Transverse colon (tissue), 4 donors: ENCODE data around the gene EMX1. TPM values are rescaled to one million over a fixed set of nuclear protein-coding genes. Genes with fewer than 3 reads are reported as not detected.

Source experiments
- DNase-seq: peaks from one replicate; pipeline ENCODE4 v3.0.0-alpha.2; 2019
- H3K27ac ChIP-seq, 4 donors: fragments of 200-600 bp; sonication (generic); 2 replicates each; pipeline ENCODE4 v1.5.1; 2016 to 2018; ENCODE audit warnings: inconsistent platforms in 4 of 4
- H3K27me3 ChIP-seq: fragments of 200-600 bp; sonication (generic); 2 replicates; pipeline ENCODE4 v1.5.1; 2017; ENCODE audit warnings: inconsistent platforms
- H3K36me3 ChIP-seq, 4 donors: fragments of 200-600 bp; sonication (generic); 2 replicates each; pipeline ENCODE4 v1.5.1; 2017 to 2019; ENCODE audit warnings: inconsistent platforms in 4 of 4
- H3K4me1 ChIP-seq, 4 donors: fragments of 200-600 bp; sonication (generic); 2 replicates each; pipeline ENCODE4 v1.5.1; 2017 to 2020; ENCODE audit warnings: inconsistent platforms in 4 of 4
- H3K4me3 ChIP-seq, 4 donors: fragments of 200-600 bp; sonication (generic); 1 replicate in 1 of 4; 2 replicates in 3 of 4; pipeline versions ENCODE4 v1.5.1 to v1.6.1; 2017 to 2019; ENCODE audit warnings: inconsistent platforms in 4 of 4
- H3K9me3 ChIP-seq, 2 donors: fragments of 200-600 bp; sonication (generic); 2 replicates each; pipeline ENCODE4 v1.5.1; 2017 to 2019; ENCODE audit warnings: inconsistent platforms in 2 of 2
- EP300 ChIP-seq: sonication (generic); formaldehyde crosslinking; IDR thresholded peaks from one replicate; pipeline ENCODE4 v1.6.1; 2017; ENCODE audit warnings: antibody characterized with exemption, low read depth
- POLR2A ChIP-seq: fragments of 450-650 bp; IDR thresholded peaks from one replicate; pipeline ENCODE4 v1.6.1; 2016; ENCODE audit warnings: antibody characterized with exemption, mild to moderate bottlenecking, moderate library complexity
- POLR2AphosphoS5 ChIP-seq, 3 donors: sonication (generic); formaldehyde crosslinking; IDR thresholded peaks; one replicate each; pipeline ENCODE4 v1.6.1; 2016; ENCODE audit warnings: antibody characterized with exemption in 3 of 3
- WGBS, 2 donors: methylation state at CpG; one replicate each; pipeline ENCODE4 v1.1.5; 2018; ENCODE audit warnings: low coverage in 1 of 2; 5-methylcytosine and 5-hydroxymethylcytosine counted together
- in situ Hi-C, 4 donors: fragments of 200-750 bp; cut with MboI; loops; one replicate each; pipeline versions ENCODE4 v1.15.0 to v1.15.1; 2017; ENCODE audit warnings: low sequenced_read_pairs in 3 of 4, low pct_ligation_motif_present in 1 of 4, low pct_unique_long_range_greater_than_20kb in 1 of 4
- intact Hi-C: fragments of 100-400 bp; cut with DNase I; formaldehyde crosslinking; loops from one replicate; pipeline ENCODE4 v1.15.1; 2023; ENCODE audit warnings: low total_unique reads
- total RNA-seq, 4 donors: library from RNA; depleted of rRNA; stranded (reverse); fragments of >200 nt; gene quantifications; one replicate each; pipeline ENCODE4 v1.1.0, GENCODE V29; 2016
- TF ChIP-seq, protein P1 (sequence below), 5 experiments: fragments of 200-600 bp in 3 of 5; fragments of 450-650 bp in 2 of 5; sonication (generic) in 3 of 5; IDR thresholded peaks; 1 replicate in 2 of 5; 2 replicates in 3 of 5; pipeline ENCODE4 v1.5.1; 2016 to 2017; ENCODE audit warnings: antibody characterized with exemption in 5 of 5, inconsistent platforms in 3 of 5, mild to moderate bottlenecking in 2 of 5, moderate library complexity in 1 of 5

The EMX1 gene
- total RNA-seq, 4 donors from 2014 or later, result 1.5 to 2.9 (median 2.7) TPM; not detected in 1

DNA sequence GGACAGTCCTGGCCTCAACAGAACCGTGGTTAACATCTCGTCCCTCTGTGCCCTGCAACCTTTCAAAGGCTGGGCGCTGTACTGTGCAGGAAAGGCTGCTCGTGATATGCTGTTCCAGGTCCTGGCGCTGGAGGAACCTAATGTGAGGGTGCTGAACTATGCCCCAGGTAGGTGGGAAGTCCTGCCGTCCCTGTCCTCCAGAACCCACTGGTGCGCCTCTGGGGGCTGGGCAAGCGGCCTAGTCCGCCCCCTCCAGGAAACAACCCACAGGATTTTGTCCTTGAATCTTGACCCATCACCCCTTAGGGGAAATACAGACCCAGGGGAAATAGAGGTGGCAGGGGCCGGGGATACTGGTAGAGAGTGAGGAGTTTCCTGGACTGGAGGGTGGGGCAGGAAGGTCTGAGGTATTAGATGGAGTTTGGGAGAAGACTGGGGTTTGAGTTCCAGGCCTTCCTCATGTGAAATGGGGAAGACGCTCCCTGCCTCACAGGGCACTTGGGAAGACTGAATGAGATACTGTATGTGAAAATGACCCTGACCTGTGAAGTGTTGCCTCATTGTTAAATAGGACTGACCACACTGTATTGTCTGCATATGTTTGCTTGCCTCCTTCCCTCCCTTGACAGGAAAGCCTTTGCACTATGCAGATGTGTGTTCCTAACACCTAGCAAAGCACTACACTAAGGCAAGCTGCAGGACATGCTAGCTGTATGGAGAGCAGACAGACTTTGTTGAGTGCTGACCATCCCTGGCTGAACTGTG is 28.7 kb upstream of the EMX1 start:
- no peaks in the 10 kb centered on the region for H3K9me3 ChIP-seq
- 68% methylated on average over 11 of the region's 11 CpGs; no CpG with 5 or more reads in 1 of the 2 donors for WGBS, 2 donors
- no peak overlapping the region for H3K27ac ChIP-seq
- H3K27me3 ChIP-seq, result peaks cover 3% of the 10 kb centered on the region
- intact Hi-C loops (no loop called here), in situ Hi-C loops (loop anchor here in 2 of 4 donors (25.0 kb wide), 2 partner anchors 274 to 299 kb away; no protein-coding TSS in a partner anchor)
- DNase-seq, result no peak
- TF ChIP-seq EP300 (no peak), POLR2A (no peak), POLR2AphosphoS5 (IDR thresholded peaks at IDR 0.05) (no peak)
- TF ChIP-seq, protein P1, sequence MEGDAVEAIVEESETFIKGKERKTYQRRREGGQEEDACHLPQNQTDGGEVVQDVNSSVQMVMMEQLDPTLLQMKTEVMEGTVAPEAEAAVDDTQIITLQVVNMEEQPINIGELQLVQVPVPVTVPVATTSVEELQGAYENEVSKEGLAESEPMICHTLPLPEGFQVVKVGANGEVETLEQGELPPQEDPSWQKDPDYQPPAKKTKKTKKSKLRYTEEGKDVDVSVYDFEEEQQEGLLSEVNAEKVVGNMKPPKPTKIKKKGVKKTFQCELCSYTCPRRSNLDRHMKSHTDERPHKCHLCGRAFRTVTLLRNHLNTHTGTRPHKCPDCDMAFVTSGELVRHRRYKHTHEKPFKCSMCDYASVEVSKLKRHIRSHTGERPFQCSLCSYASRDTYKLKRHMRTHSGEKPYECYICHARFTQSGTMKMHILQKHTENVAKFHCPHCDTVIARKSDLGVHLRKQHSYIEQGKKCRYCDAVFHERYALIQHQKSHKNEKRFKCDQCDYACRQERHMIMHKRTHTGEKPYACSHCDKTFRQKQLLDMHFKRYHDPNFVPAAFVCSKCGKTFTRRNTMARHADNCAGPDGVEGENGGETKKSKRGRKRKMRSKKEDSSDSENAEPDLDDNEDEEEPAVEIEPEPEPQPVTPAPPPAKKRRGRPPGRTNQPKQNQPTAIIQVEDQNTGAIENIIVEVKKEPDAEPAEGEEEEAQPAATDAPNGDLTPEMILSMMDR (IDR thresholded peaks at IDR 0.05), result no peak
- H3K36me3 ChIP-seq, result peaks cover 0 to 9% (median 2%) of the 10 kb centered on the region in 4 donors
- peak overlapping the region in 3 of 4 donors; percentile 68 to 95 (median 70) for H3K4me3 ChIP-seq
- peaks cover 5 to 43% (median 27%) of the 10 kb centered on the region in 4 donors for H3K4me1 ChIP-seq

- Histone ChIP-seq H3K4me1 (peaks cover 5 to 44% (median 27%) of the 10 kb centered on the region in 4 donors), H3K36me3 (peaks cover 0 to 9% (median 2%) of the 10 kb centered on the region in 4 donors), H3K9me3 (no peaks in the 10 kb centered on the region), H3K4me3 (no peak overlapping the region), H3K27me3 (peaks cover 13% of the 10 kb centered on the region), H3K27ac (no peak overlapping the region)
- intact Hi-C loops (loop anchor here (5.0 to 10.0 kb wide), 2 partner anchors 82 to 285 kb away; no protein-coding TSS in a partner anchor), in situ Hi-C loops (loop anchor here in 2 of 4 donors (25.0 kb wide), 2 partner anchors 272 to 297 kb away; no protein-coding TSS in a partner anchor)
- TF ChIP-seq POLR2A (no peak), EP300 (no peak), POLR2AphosphoS5 (IDR thresholded peaks at IDR 0.05) (peak in 1 of 3 donors; percentile 19)
- TF ChIP-seq, protein P1 (IDR thresholded peaks at IDR 0.05), result no peak
- WGBS, 2 donors, result 68 to 78% methylated on average over 3 to 4 of the region's 4 CpGs
- DNase-seq, result peak; percentile 74
These were observed 27.3 kb upstream of the EMX1 start for GRCh38 chr2:72889991-72890390.

DNA sequence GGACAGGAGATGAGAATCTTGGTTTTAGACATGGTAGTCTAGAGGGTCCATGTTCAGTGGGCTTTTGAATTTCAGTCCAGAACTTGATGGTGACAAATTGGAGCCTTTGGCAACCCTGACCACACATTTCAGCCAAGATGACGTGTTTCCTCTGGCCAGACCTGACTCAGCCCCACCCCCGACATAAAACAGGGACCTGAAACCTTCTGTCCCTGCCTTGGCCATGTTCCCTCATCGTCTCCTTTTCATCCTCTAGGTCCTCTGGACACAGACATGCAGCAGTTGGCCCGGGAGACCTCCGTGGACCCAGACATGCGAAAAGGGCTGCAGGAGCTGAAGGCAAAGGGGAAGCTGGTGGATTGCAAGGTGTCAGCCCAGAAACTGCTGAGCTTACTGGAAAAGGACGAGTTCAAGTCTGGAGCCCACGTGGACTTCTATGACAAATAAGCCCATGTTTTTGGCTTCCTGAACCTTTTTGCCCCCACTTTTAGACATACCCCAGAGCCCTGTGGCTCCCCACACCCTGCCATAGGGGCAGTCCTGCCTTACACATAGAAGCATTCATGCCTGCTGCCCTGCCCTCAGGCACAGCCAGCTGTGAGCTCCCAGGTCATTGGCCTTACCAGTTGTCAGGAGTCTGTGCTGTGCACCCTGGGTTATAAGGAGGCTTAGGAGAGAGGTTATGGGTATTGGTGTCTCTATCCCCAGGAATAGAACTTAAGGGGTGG is 26.1 kb upstream of the EMX1 start:
- peaks cover 0 to 9% (median 2%) of the 10 kb centered on the region in 4 donors for H3K36me3 ChIP-seq
- 61 to 73% methylated on average over 2 to 8 of the region's 8 CpGs for WGBS, 2 donors
- no peak overlapping the region for H3K4me3 ChIP-seq
- no peak overlapping the region for H3K27ac ChIP-seq
- intact Hi-C loops, result loop anchor here (5.0 to 10.0 kb wide), 2 partner anchors 81 to 284 kb away; no protein-coding TSS in a partner anchor
- peaks cover 14% of the 10 kb centered on the region for H3K27me3 ChIP-seq
- DNase-seq, result no peak
- in situ Hi-C loops, result loop anchor here in 2 of 4 donors (25.0 kb wide), 2 partner anchors 271 to 296 kb away; no protein-coding TSS in a partner anchor
- H3K4me1 ChIP-seq, result peaks cover 8 to 56% (median 39%) of the 10 kb centered on the region in 4 donors
- TF ChIP-seq POLR2A, result no peak
- no peak for TF ChIP-seq POLR2AphosphoS5 (IDR thresholded peaks at IDR 0.05)
- H3K9me3 ChIP-seq, result no peaks in the 10 kb centered on the region

DNA sequence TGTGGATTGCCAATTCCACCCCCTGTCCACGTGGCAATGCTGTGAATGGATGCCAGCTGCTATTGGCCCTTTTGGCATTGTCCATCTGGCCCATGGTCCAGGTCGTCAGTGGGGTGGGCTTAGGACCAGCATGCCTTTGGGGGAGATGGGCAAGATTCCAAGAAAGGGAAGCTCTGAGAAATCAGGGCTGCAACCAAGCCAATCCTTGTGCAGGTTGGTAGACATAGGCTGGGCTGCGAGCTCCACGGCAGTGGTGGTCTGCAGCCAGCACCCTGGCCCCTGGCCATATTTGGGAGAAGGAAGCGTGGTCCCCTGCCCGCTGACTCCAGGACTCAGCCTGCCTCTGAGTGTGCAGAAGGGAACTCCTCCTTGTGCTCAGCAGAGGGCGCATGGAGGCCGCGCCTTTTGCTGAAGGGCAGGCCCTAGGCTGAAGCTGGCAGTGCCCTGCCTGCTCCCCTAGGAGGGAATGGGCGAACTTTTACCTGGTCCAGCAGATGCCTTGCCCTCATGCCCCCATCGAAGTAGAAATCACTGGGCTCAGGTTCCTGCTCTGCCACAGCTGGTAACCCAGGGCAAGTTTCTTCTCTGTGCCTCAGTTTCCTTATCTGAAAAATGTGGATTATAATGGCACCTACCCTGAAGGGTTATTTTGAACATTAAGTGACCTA is 24.7 kb upstream of the EMX1 start:
- DNase-seq, result peak; percentile 76
- peaks cover 0 to 9% (median 2%) of the 10 kb centered on the region in 4 donors for H3K36me3 ChIP-seq
- TF ChIP-seq POLR2AphosphoS5 (IDR thresholded peaks at IDR 0.05), result no peak
- no peak for TF ChIP-seq EP300
- TF ChIP-seq, protein P1 (IDR thresholded peaks at IDR 0.05), result peak; percentile 64 to 86 (median 72)
- TF ChIP-seq POLR2A, result no peak
- no peak overlapping the region for H3K27ac ChIP-seq
- intact Hi-C loops, result loop anchor here (5.0 to 10.0 kb wide), 2 partner anchors 80 to 282 kb away; no protein-coding TSS in a partner anchor
- H3K4me3 ChIP-seq, result no peak overlapping the region
- peaks cover 13% of the 10 kb centered on the region for H3K27me3 ChIP-seq
- in situ Hi-C loops, result loop anchor here in 2 of 4 donors (25.0 kb wide), 2 partner anchors 270 to 295 kb away; no protein-coding TSS in a partner anchor
- no peaks in the 10 kb centered on the region for H3K9me3 ChIP-seq
- WGBS, 2 donors, result 17% methylated on average over 11 of the region's 11 CpGs; no CpG with 5 or more reads in 1 of the 2 donors
- peaks cover 4 to 49% (median 34%) of the 10 kb centered on the region in 4 donors for H3K4me1 ChIP-seq
